ENCODE measurements around the gene TMEM132E. TPM values are rescaled to one million over a fixed set of nuclear protein-coding genes. Genes with fewer than 3 reads are reported as not detected.

TMEM132E gene
- total RNA-seq, 2 donors from 2014 or later = 0.56 to 1.9 TPM

DNA sequence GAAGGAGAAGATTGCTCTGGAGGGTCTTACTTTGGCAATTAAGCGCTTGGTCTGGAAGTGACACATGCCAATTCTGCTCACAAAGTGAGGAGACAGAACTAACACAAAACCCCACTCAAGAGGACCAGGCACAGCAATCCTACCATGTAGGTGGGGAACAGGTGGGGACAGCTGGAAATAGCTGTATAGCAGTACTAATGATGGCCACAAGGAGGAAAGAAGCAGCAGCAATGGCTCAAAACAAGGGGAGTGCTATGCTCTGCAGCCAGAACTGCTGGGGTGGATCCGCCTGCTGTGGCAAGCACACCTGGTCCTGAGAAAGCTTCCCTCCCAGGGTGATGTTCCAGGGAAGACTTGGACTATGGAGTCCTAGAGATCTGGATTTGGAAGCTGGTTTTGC is 17.0 kb upstream of the TMEM132E start:
- H3K4me3 ChIP-seq = no peak overlapping the region
- H3K4me1 ChIP-seq (ENCODE audit: control insufficient read depth in 1 of 2, low read depth in 2 of 2) = no peaks in the 10 kb centered on the region
- TF ChIP-seq, protein P1, sequence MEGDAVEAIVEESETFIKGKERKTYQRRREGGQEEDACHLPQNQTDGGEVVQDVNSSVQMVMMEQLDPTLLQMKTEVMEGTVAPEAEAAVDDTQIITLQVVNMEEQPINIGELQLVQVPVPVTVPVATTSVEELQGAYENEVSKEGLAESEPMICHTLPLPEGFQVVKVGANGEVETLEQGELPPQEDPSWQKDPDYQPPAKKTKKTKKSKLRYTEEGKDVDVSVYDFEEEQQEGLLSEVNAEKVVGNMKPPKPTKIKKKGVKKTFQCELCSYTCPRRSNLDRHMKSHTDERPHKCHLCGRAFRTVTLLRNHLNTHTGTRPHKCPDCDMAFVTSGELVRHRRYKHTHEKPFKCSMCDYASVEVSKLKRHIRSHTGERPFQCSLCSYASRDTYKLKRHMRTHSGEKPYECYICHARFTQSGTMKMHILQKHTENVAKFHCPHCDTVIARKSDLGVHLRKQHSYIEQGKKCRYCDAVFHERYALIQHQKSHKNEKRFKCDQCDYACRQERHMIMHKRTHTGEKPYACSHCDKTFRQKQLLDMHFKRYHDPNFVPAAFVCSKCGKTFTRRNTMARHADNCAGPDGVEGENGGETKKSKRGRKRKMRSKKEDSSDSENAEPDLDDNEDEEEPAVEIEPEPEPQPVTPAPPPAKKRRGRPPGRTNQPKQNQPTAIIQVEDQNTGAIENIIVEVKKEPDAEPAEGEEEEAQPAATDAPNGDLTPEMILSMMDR (IDR thresholded peaks at IDR 0.05) = peak; percentile 30
- DNase-seq (ENCODE audit: low spot score) = no peak
- no peaks in the 10 kb centered on the region for H3K27me3 ChIP-seq (replicated peaks; ENCODE audit: insufficient read depth)
- no peaks in the 10 kb centered on the region for H3K9me3 ChIP-seq
- H3K27ac ChIP-seq = no peak overlapping the region
- ATAC-seq (ENCODE audit: insufficient number of reproducible peaks, low FRiP score, low read depth) = no peak
- no peaks in the 10 kb centered on the region for H3K36me3 ChIP-seq

DNA sequence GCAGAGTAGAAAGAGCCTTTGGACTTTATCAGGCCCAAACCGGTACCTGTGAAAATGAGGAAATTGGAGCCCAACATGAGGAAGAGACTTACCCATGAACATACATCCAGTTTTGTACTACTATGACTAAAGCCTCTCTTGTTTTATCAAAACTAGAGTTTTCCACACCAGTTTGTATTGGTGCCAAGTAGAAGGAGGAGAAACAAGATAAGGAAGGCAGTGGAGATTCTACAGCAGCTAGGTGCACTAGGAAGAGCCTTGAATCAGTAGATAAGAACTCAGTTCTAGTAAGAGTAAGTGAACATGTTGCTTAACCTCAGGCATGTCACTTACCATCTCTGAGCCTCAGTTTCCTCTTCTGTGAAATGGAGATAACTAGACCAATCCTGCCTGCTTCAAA is 13.7 kb upstream of the TMEM132E start:
- Histone ChIP-seq H3K27ac (no peak overlapping the region), H3K4me3 (no peak overlapping the region), H3K27me3 (replicated peaks; ENCODE audit: insufficient read depth) (no peaks in the 10 kb centered on the region), H3K9me3 (no peaks in the 10 kb centered on the region), H3K36me3 (no peaks in the 10 kb centered on the region), H3K4me1 (ENCODE audit: control insufficient read depth in 1 of 2, low read depth in 2 of 2) (no peaks in the 10 kb centered on the region)
- ATAC-seq (ENCODE audit: insufficient number of reproducible peaks, low FRiP score, low read depth) = no peak
- TF ChIP-seq, protein P1 (IDR thresholded peaks at IDR 0.05) = no peak
- no peak for DNase-seq (ENCODE audit: low spot score)

DNA sequence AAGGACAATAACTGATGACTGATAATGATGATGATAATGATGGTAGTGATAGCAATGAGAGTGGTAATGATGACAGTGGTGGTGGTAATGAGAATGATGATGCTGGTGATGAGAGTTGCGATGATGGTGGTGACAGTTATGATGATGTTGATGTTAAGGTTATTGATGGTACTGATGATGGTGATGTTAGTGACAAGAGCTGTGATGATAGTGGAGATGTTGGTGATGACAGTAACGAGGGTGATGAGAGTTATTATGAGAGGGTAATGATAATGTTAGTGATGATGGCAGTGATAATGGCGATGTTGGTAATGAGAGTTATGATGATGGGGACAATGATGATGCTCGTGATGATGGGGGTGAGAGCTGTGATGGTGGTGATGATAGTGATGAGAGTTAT is 13.2 kb upstream of the TMEM132E start:
- TF ChIP-seq, protein P1 (IDR thresholded peaks at IDR 0.05) = no peak
- DNase-seq (ENCODE audit: low spot score) (no peak), ATAC-seq (ENCODE audit: insufficient number of reproducible peaks, low FRiP score, low read depth) (no peak)
- Histone ChIP-seq H3K9me3 (no peaks in the 10 kb centered on the region), H3K27ac (no peak overlapping the region), H3K27me3 (replicated peaks; ENCODE audit: insufficient read depth) (no peaks in the 10 kb centered on the region), H3K4me3 (no peak overlapping the region), H3K36me3 (no peaks in the 10 kb centered on the region), H3K4me1 (ENCODE audit: control insufficient read depth in 1 of 2, low read depth in 2 of 2) (no peaks in the 10 kb centered on the region)

DNA sequence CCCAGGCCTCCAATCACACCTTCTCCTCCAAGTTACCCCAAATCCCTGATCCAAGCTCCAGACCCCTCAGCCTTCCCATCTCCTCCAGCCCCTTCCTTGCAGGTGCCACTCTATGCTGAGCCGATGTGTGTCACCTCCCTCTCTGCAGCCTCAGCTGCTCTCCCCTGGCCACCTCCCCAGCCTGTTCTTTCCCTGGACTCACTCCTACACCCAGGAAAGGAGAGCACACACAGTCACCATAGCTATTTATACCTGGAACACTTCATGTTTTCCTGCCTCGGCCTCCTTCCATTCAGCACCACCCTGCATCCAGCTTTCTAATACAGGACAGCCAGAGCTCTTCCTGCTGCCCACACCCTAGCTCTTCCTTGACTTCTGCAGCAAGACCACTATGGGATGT is 12.5 kb upstream of the TMEM132E start:
- Histone ChIP-seq H3K27ac (no peak overlapping the region), H3K36me3 (no peaks in the 10 kb centered on the region), H3K4me3 (no peak overlapping the region), H3K9me3 (no peaks in the 10 kb centered on the region), H3K4me1 (ENCODE audit: control insufficient read depth in 1 of 2, low read depth in 2 of 2) (no peaks in the 10 kb centered on the region), H3K27me3 (replicated peaks; ENCODE audit: insufficient read depth) (no peaks in the 10 kb centered on the region)
- TF ChIP-seq, protein P1 (IDR thresholded peaks at IDR 0.05) = no peak
- no peak for DNase-seq (ENCODE audit: low spot score)
- no peak for ATAC-seq (ENCODE audit: insufficient number of reproducible peaks, low FRiP score, low read depth)

DNA sequence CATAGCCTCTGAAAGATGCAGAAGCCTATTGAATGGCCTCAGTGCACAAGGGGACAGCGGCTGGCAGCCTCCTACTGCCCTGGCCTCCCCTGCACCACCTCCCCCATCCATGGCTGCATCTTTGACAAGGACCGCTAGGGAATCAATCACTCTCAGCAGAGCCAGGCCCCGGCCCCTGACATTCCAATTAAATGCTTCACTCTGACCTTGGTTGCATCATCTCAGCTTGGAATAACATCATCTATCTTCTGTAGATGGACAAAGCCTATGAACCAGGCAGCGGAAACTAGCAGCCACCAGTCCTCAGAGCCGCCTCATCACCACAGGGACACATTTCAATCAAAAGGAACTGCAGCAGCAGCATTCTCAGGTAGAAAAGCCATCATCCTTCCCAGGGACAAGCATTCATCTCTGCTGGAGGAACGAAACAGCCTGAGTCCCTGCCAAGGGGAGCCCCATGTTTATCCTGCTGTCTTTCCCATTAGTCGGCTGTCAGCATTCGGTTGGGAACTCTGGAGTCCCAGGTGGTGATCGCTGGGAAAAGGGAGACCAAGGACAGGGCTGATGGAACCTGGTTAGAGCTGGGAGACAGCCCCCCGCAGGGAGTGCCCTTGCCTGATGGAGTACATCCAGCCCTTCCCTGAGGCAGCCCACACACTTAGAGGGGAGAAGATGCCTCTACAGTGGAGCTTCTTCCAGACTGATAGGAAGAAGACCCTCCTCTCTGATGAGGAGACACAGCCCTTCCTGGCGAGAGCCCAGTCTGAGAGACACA is 11.5 kb upstream of the TMEM132E start:
- no peaks in the 10 kb centered on the region for H3K27me3 ChIP-seq (replicated peaks; ENCODE audit: insufficient read depth)
- DNase-seq (ENCODE audit: low spot score) (no peak), ATAC-seq (ENCODE audit: insufficient number of reproducible peaks, low FRiP score, low read depth) (no peak)
- no peaks in the 10 kb centered on the region for H3K4me1 ChIP-seq (ENCODE audit: control insufficient read depth in 1 of 2, low read depth in 2 of 2)
- no peak overlapping the region for H3K4me3 ChIP-seq
- no peak overlapping the region for H3K27ac ChIP-seq
- H3K36me3 ChIP-seq = no peaks in the 10 kb centered on the region
- no peaks in the 10 kb centered on the region for H3K9me3 ChIP-seq
- TF ChIP-seq, protein P1 (IDR thresholded peaks at IDR 0.05) = no peak
